ENCODE measurements around the gene MUC4.

DNA sequence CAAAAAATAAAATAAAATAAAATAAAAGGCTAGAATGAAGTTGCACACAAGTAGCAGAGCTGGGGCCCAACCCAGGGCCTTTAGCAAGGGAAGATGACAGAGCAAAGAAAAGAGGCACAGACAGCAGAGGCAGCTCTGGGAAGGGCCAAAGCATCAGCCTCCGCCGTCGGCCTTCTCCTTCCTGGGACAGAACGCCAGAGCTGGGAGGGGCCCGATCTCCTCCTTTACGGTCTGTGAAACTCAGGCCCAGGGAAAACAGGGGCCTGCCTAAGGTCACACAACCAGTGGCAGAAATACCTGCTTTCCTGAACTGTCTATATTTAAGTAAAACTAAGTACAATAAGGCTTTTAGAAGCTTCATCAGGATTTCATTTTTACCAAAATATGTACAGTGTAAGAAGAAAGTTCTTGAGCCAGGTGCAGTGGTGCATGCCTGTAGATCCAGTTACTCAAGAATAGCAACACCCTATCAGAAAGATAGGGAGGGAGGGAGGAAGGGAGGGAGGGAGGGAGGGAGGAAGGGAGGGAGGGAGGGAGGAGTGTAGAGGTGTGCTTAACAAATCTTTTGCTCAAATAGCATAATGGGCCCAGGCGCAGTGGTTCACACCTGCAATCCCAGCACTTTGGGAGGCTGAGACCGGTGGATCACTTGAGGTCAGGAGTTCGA, 43.0 kb upstream of the MUC4 start:
- TF ChIP-seq EZH2 (IDR thresholded peaks at IDR 0.05; ENCODE audit: insufficient read depth, poor library complexity, severe bottlenecking) (no peak), EZH2phosphoT487 (IDR thresholded peaks at IDR 0.05; ENCODE audit: insufficient read depth, low read depth) (no peak)
